A673 (cell line): ENCODE results near the gene RSPRY1. TPM values are rescaled to one million over a fixed set of nuclear protein-coding genes. Genes with fewer than 3 reads are reported as not detected.

Source experiments
- BruUV-seq: library from RNA; stranded (reverse); fragments of 400-500 nt; replicated peaks from 2 replicates; lab custom pipeline; 2021; lab: Mats Ljungman, UMichigan
- CTCF ChIA-PET: fragments of 300-600 bp; sonication (Branson Sonifier 250); formaldehyde crosslinking; loops from one replicate; lab custom pipeline; 2022; ENCODE audit warnings: antibody characterized with exemption; lab: Charles Lee
- POLR2A ChIA-PET: fragments of 300-600 bp; sonication (Branson Sonifier 250); formaldehyde crosslinking; loops from one replicate; lab custom pipeline; 2022; ENCODE audit warnings: antibody characterized with exemption; ENCODE audit not compliant: low non-redundant PET; lab: Charles Lee
- DNase-seq: peaks from one replicate; pipeline ENCODE4 v3.0.0-alpha.2; 2015; ENCODE audit warnings: low spot score
- H3K27ac ChIP-seq: fragments of 200-600 bp; sonication (generic); 2 replicates; pipeline ENCODE4 v1.5.1; 2016; ENCODE audit warnings: mixed run types, low read depth, mild to moderate bottlenecking, mixed read lengths, antibody characterized with exemption, low read length; ENCODE audit not compliant: poor library complexity, severe bottlenecking
- H3K27me3 ChIP-seq: fragments of 200-600 bp; sonication (generic); replicated peaks from 2 replicates; pipeline ENCODE4 v1.6.1; 2017; ENCODE audit warnings: mixed run types, low read depth, mild to moderate bottlenecking, mixed read lengths, antibody characterized with exemption, low read length; ENCODE audit not compliant: insufficient read depth, poor library complexity
- H3K36me3 ChIP-seq: fragments of 200-600 bp; sonication (generic); 2 replicates; pipeline ENCODE4 v1.6.1; 2016; ENCODE audit warnings: mixed run types, mild to moderate bottlenecking, mixed read lengths, antibody characterized with exemption, low read length; ENCODE audit not compliant: insufficient read depth, poor library complexity, severe bottlenecking
- H3K4me1 ChIP-seq: fragments of 200-600 bp; sonication (generic); 2 replicates; pipeline ENCODE4 v1.6.1; 2017; ENCODE audit warnings: mixed run types, mild to moderate bottlenecking, mixed read lengths, antibody characterized with exemption, low read length; ENCODE audit not compliant: insufficient read depth, poor library complexity, severe bottlenecking
- H3K4me3 ChIP-seq: fragments of 200-600 bp; sonication (generic); 2 replicates; pipeline ENCODE4 v1.5.1; 2016; ENCODE audit warnings: low read depth, mixed run types, mild to moderate bottlenecking, mixed read lengths, low read length; ENCODE audit not compliant: poor library complexity, severe bottlenecking
- H3K9me3 ChIP-seq: fragments of 200-600 bp; sonication (generic); 2 replicates; pipeline ENCODE4 v1.6.1; 2016; ENCODE audit warnings: mixed run types, low read depth, mild to moderate bottlenecking, mixed read lengths, antibody characterized with exemption, low read length; ENCODE audit not compliant: poor library complexity, severe bottlenecking
- CTCF ChIP-seq: fragments of 300-800, 200-600 bp; sonication (generic); conservative IDR thresholded peaks from 2 replicates; pipeline ENCODE4 v1.5.1; 2017; ENCODE audit warnings: low read depth, mild to moderate bottlenecking, antibody characterized with exemption, low read length, moderate library complexity, mixed read lengths
- EZH2 ChIP-seq: fragments of 200-600 bp; sonication (generic); IDR thresholded peaks from 2 replicates; pipeline ENCODE4 v1.6.1; 2017; ENCODE audit warnings: borderline replicate concordance, low read depth, mild to moderate bottlenecking, mixed read lengths, antibody characterized with exemption, low read length; ENCODE audit not compliant: poor library complexity, severe bottlenecking
- intact Hi-C: fragments of 100-400 bp; cut with micrococcal nuclease; formaldehyde crosslinking; loops from one replicate; pipeline ENCODE4 v1.10.0; 2022; ENCODE audit not compliant: unreplicated experiment
- total RNA-seq: library from RNA; stranded (reverse); gene quantifications from 2 replicates; pipeline ENCODE4 v1.2.3, GENCODE V29; 2021

The RSPRY1 gene
- total RNA-seq, 1 experiment from 2014 or later, result 45.6 TPM

GRCh38 chr16:57202095-57202886 is 16.2 kb downstream of the RSPRY1 start:
- intact Hi-C loops, result no loop called here
- ChIA-PET POLR2A (no interaction called here), CTCF (no interaction called here)
- BruUV-seq, result no TSS peak
- H3K4me3 ChIP-seq, result no peak overlapping the region
- no peaks in the 10 kb centered on the region for H3K27me3 ChIP-seq
- TF ChIP-seq EZH2 (no peak), CTCF (no peak)
- peaks cover 32% of the 10 kb centered on the region for H3K36me3 ChIP-seq
- no peak for DNase-seq
- H3K27ac ChIP-seq, result no peak overlapping the region
- no peaks in the 10 kb centered on the region for H3K9me3 ChIP-seq
- no peaks in the 10 kb centered on the region for H3K4me1 ChIP-seq

- TF ChIP-seq EZH2 (no peak), CTCF (no peak)
- Histone ChIP-seq H3K36me3 (peaks cover 37% of the 10 kb centered on the region), H3K27ac (no peak overlapping the region), H3K4me1 (no peaks in the 10 kb centered on the region), H3K27me3 (no peaks in the 10 kb centered on the region), H3K9me3 (no peaks in the 10 kb centered on the region), H3K4me3 (no peak overlapping the region)
- ChIA-PET CTCF (no interaction called here), POLR2A (no interaction called here)
- no TSS peak for BruUV-seq
- intact Hi-C loops, result no loop called here
- no peak for DNase-seq
These were observed 17.3 kb downstream of the RSPRY1 start for GRCh38 chr16:57203451-57203850.

GRCh38 chr16:57204675-57205074 is 18.5 kb downstream of the RSPRY1 start:
- peaks cover 48% of the 10 kb centered on the region for H3K36me3 ChIP-seq
- BruUV-seq, result TSS peak; percentile 40
- no peak overlapping the region for H3K27ac ChIP-seq
- no peaks in the 10 kb centered on the region for H3K27me3 ChIP-seq
- no peak overlapping the region for H3K4me3 ChIP-seq
- H3K4me1 ChIP-seq, result no peaks in the 10 kb centered on the region
- POLR2A ChIA-PET, result no interaction called here
- no peaks in the 10 kb centered on the region for H3K9me3 ChIP-seq
- CTCF ChIA-PET, result no interaction called here
- intact Hi-C loops, result no loop called here
- no peak for DNase-seq
- TF ChIP-seq CTCF, result no peak
- TF ChIP-seq EZH2, result no peak
